Uterus (tissue), 4 donors: ENCODE data around the gene MIB2. TPM values are rescaled to one million over a fixed set of nuclear protein-coding genes. Genes with fewer than 3 reads are reported as not detected.

Source experiments
- DNase-seq, 2 donors: peaks; one replicate each; pipeline ENCODE4 v3.0.0-alpha.2; 2019 to 2020
- H3K27ac ChIP-seq, 2 donors: fragments of 200-600 bp; sonication (generic); 1 replicate in 1 of 2; 2 replicates in 1 of 2; pipeline ENCODE4 v1.5.1; 2016 to 2018
- H3K27me3 ChIP-seq, 2 donors: fragments of 200-600 bp; sonication (generic); one replicate each; pipeline ENCODE4 v1.5.1; 2018 to 2019; ENCODE audit warnings: control low read depth in 1 of 2
- H3K36me3 ChIP-seq, 2 donors: fragments of 200-600 bp; sonication (generic); one replicate each; pipeline ENCODE4 v1.5.1; 2019; ENCODE audit warnings: control low read depth in 1 of 2
- H3K4me1 ChIP-seq, 2 donors: fragments of 200-600 bp; sonication (generic); one replicate each; pipeline ENCODE4 v1.5.1; 2018 to 2019; ENCODE audit warnings: control low read depth in 1 of 2
- H3K4me3 ChIP-seq, 2 donors: fragments of 200-600 bp; sonication (generic); 1 replicate in 1 of 2; 2 replicates in 1 of 2; pipeline ENCODE4 v1.5.1; 2018 to 2019; ENCODE audit warnings: mild to moderate bottlenecking in 1 of 2
- H3K9me3 ChIP-seq, 2 donors: fragments of 200-600 bp; sonication (generic); one replicate each; pipeline ENCODE4 v1.5.1; 2019; ENCODE audit warnings: control low read depth in 1 of 2
- POLR2A ChIP-seq, 2 donors: fragments of 450-650 bp; IDR thresholded peaks; one replicate each; pipeline ENCODE4 v1.6.1; 2016; ENCODE audit warnings: antibody characterized with exemption in 2 of 2, mild to moderate bottlenecking in 1 of 2, moderate library complexity in 1 of 2
- intact Hi-C: fragments of 100-400 bp; cut with DNase I; formaldehyde crosslinking; loops from one replicate; pipeline ENCODE4 v1.15.1; 2023; ENCODE audit warnings: low total_unique reads
- total RNA-seq, 4 donors: library from RNA; depleted of rRNA in 3 of 4; stranded (reverse); fragments of >200 nt in 3 of 4; gene quantifications; one replicate each; pipeline versions ENCODE4 v1.1.0 to v1.2.4, GENCODE V29; 2014 to 2023
- TF ChIP-seq, protein P1 (sequence below), 4 experiments: fragments of 200-600 bp in 2 of 4; fragments of 450-650 bp in 2 of 4; sonication (generic) in 2 of 4; IDR thresholded peaks; one replicate each; pipeline ENCODE4 v1.5.1; 2016 to 2019; ENCODE audit warnings: antibody characterized with exemption in 4 of 4, mild to moderate bottlenecking in 2 of 4, moderate library complexity in 1 of 4
- donor health status: DM: yes; HTN: yes; CAD: no.

The MIB2 gene
- total RNA-seq, 4 donors from 2014 or later, result 43.0 to 78.2 (median 57.6) TPM

DNA sequence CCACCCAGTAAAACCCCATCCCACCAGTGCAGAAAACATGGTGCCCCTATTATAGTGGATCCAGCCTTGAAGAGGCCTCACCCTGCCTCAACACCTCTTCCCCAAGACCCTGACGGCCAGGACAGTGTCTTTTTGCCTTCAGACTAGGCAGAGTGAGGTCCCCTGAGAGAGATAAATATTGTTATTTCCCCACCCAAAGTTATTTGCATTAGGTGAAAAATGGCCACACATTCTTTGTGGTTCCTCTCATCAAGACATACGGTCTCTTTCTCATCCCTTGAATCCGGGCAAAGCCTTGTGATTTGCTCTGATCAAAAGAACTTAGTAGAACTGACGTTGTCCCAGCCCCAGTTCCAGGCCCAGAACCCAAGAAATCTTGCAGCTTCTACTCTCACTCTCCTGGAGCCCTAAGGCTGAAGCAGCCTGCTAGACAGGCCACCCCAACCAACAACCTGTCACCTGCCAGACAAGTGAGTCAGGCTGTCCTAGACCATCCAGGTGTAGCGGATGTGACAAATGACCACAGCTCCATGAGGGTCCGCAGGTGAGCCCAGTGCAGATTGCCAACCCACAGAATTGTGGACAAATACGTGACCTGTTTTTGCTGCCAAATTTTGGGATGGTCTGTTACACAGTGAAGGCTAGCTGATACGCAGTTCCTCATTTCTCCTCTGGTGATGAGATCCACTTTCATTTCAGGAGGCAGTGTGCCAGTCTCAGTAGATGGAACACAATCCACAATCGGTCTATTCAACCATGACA lies 32.5 kb upstream of the MIB2 start:
- DNase-seq, result no peak
- Histone ChIP-seq H3K4me1 (no peaks in the 10 kb centered on the region), H3K27ac (no peak overlapping the region), H3K4me3 (no peak overlapping the region), H3K27me3 (no peaks in the 10 kb centered on the region), H3K36me3 (no peaks in the 10 kb centered on the region), H3K9me3 (no peaks in the 10 kb centered on the region)
- TF ChIP-seq, protein P1, sequence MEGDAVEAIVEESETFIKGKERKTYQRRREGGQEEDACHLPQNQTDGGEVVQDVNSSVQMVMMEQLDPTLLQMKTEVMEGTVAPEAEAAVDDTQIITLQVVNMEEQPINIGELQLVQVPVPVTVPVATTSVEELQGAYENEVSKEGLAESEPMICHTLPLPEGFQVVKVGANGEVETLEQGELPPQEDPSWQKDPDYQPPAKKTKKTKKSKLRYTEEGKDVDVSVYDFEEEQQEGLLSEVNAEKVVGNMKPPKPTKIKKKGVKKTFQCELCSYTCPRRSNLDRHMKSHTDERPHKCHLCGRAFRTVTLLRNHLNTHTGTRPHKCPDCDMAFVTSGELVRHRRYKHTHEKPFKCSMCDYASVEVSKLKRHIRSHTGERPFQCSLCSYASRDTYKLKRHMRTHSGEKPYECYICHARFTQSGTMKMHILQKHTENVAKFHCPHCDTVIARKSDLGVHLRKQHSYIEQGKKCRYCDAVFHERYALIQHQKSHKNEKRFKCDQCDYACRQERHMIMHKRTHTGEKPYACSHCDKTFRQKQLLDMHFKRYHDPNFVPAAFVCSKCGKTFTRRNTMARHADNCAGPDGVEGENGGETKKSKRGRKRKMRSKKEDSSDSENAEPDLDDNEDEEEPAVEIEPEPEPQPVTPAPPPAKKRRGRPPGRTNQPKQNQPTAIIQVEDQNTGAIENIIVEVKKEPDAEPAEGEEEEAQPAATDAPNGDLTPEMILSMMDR (IDR thresholded peaks at IDR 0.05), result no peak
- no peak for TF ChIP-seq POLR2A (IDR thresholded peaks at IDR 0.05)
- intact Hi-C loops, result no loop called here

DNA sequence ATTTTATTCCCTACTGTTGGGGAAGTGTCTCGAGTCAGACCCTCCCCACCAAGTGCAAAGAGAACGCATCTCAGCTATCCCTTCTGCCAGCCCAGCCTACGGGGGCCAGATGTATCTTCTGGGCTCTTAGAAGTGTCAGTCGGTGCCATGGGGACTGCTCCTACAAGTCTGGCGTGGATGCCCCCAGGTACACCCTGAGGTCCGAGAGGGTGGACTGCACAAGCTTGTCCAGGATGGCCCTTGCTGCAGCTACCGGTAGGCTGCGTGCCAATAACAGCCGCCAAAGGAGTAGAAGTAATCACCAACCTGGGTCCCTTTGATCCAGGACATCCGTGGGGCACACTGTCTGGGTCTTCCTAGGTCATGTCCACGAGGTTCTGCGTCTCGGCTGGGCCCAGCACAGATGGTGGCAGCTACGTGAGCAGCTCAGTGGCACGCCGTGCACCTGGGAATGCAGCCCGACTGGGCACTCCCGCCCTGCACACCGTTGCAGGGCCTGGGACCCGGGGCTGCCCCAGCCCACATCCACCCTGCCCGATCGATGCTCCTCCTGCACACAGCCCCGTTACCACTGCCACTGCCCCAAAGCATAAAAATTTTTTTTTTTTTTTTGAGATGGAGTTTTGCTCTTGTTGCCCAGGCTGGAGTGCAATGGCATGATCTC lies 31.8 kb upstream of the MIB2 start:
- Histone ChIP-seq H3K36me3 (no peaks in the 10 kb centered on the region), H3K27ac (no peak overlapping the region), H3K9me3 (no peaks in the 10 kb centered on the region), H3K4me1 (no peaks in the 10 kb centered on the region), H3K27me3 (no peaks in the 10 kb centered on the region), H3K4me3 (no peak overlapping the region)
- no peak for DNase-seq
- TF ChIP-seq, protein P1 (IDR thresholded peaks at IDR 0.05), result no peak
- TF ChIP-seq POLR2A (IDR thresholded peaks at IDR 0.05), result no peak
- intact Hi-C loops, result no loop called here

DNA sequence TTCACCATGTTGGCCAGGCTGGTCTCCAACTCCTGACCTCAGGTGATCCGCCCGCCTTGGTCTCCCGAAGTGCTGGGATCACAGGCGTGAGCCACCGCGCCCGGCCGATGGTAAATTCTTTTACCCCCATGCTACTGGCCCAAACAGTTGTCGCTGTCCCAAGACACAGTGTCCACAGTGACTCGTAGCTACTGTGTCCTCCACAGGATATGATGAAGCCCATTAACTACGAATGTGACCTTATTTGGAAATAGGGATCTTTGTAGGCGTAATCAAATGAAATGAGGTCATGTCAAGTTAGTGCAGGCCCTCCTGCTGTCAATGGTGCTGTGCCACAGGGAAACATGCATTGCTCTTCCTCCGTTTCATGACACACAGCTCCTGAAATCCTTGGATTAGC lies 23.8 kb upstream of the MIB2 start:
- intact Hi-C loops, result no loop called here
- Histone ChIP-seq H3K4me1 (no peaks in the 10 kb centered on the region), H3K36me3 (no peaks in the 10 kb centered on the region), H3K27ac (no peak overlapping the region), H3K27me3 (no peaks in the 10 kb centered on the region), H3K4me3 (no peak overlapping the region), H3K9me3 (no peaks in the 10 kb centered on the region)
- TF ChIP-seq, protein P1 (IDR thresholded peaks at IDR 0.05), result no peak
- DNase-seq, result no peak

DNA sequence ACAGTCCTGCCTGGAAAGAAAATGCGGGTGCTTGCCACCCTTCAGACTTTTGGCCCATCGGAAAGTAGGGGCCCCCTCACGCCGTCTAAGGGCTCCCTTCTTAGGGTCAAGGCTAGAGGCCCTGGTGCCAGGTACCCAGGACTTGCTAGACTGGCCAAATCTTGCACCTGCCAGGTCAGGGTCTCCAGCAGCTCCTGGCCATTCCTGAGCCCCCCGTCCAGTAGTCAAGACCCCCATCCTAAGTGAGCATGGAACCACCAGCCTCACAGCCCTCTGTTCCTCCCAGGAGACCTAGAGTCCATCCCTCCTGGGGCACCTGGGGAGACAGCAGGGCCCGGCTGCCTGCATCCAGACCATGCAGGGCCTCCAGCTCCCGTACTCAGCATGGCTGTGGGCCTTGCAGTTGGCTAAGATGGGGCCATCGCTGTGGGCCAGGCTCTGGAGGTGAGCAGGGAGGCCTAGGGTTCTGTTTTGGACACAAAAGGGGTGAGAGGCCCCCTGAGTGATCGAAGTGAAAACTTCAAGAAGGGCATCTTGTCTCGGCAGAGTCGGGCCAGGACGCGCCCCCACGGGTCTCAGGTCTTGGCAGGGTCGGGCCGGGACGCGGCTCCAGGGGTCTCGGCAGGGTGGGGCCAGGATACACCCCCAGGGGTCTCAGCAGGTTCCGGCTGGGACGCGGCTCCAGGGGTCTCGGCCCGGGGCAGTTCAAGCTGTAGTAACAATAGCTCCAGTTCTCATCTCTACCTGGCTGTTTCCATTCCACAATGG lies 21.3 kb upstream of the MIB2 start:
- no peaks in the 10 kb centered on the region for H3K9me3 ChIP-seq
- H3K27ac ChIP-seq, result no peak overlapping the region
- no peaks in the 10 kb centered on the region for H3K27me3 ChIP-seq
- H3K4me3 ChIP-seq, result no peak overlapping the region
- intact Hi-C loops, result no loop called here
- TF ChIP-seq, protein P1 (IDR thresholded peaks at IDR 0.05), result no peak
- TF ChIP-seq POLR2A (IDR thresholded peaks at IDR 0.05), result no peak
- no peaks in the 10 kb centered on the region for H3K36me3 ChIP-seq
- DNase-seq, result no peak
- no peaks in the 10 kb centered on the region for H3K4me1 ChIP-seq
